Measurements from ENCODE around the gene TOB1. TPM values are rescaled to one million over a fixed set of nuclear protein-coding genes. Genes with fewer than 3 reads are reported as not detected.

Gene TOB1
- total RNA-seq, 1 donor from 2014 or later, result 15.5 TPM

DNA sequence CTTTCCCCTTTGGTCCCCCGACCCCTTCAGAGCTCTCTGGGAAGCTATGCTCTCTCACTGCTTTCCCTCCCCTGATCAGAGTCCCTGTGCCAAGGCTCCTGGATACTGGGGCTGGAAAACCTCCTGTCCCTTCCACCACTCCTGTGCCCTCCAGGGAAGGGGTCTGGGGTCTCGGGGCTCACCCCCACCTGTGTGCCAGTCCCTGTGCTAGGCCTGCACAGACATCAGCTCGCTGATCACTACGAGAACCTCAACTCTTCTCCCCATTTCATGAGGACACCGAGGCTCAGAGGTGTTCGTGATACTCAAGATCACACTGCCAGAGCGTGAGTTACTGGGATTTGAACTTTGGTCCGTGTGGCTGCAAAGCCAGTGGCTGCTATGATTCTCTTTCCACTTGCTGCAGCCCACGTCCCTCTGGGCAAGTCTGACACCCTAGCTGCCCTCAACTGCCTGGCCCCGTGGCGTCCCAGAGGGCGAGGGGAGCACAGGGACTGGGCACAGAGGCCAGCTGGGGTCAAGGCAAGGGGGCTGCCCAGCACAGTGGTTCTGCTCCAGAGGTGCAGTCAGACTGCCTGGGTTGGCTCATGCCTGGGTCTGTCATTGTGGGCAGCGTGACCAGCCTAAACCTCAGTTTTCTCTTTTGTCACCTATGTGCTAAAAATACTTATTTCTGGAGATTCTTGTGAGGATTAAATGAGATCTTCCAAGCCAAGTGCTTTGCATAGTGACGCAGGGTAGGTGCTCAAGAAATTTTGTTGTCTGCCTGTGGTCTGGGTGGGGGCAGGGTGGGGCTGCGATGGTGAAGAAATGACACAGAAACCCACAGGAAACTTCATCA, 43.8 kb upstream of the TOB1 start:
- Mint-ChIP-seq H3K4me1 (ENCODE audit: unreplicated experiment) (peaks cover 5% of the 10 kb centered on the region), H3K36me3 (ENCODE audit: low read depth, unreplicated experiment) (no peaks in the 10 kb centered on the region), H3K9me3 (ENCODE audit: unreplicated experiment) (no peaks in the 10 kb centered on the region), H3K27me3 (ENCODE audit: unreplicated experiment) (peaks cover 4% of the 10 kb centered on the region), H3K4me3 (ENCODE audit: unreplicated experiment) (no peak overlapping the region), H3K27ac (ENCODE audit: unreplicated experiment) (no peak overlapping the region)
- TF ChIP-seq CTCF (IDR thresholded peaks at IDR 0.05; ENCODE audit: unreplicated experiment), result no peak
- DNase-seq (ENCODE audit: low spot score), result no peak

DNA sequence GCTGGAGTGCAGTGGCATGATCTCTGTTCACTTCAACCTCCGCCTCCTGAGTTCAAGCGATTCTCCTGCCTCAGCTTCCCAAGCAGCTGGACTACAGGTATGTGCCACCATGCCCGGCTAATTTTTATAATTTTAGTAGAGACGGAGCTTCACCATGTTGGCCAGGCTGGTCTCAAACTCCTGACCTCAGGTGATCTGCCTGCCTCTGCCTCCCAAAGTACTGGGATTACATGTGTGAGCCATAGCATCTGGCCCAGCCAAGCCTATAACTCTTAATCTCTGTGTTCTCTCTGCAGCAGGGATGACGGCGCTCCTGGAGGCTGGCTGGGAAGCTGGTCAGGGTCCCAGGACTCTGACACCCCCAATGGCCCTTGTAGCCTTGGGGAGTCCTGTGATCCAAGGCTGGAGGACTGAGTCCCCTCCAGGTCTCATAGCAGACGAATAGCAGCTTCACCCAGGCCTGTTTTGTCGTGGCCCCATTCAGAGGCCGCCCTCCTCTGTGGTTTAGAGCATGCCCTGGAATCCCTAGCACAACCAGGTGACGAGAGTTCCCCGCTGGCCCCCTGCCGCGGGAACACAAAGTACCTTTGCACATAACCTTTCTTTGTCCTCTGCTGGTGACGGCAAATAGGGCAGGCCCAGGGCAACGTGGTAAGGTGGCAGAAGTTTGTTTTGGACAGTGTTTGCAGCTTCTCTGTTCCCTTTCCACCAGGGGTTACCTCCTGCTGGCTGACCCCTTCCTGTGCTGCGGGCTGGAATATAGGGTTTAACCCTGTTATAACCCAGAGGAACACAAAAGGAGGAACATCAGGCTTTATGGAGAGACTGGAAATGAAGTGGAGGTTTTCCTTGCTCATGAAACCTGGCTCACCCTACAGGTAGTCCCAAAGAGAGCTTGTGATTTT, 43.0 kb upstream of the TOB1 start:
- no peak for TF ChIP-seq CTCF (IDR thresholded peaks at IDR 0.05; ENCODE audit: unreplicated experiment)
- H3K27me3 Mint-ChIP-seq (ENCODE audit: unreplicated experiment), result peaks cover 4% of the 10 kb centered on the region
- no peak overlapping the region for H3K4me3 Mint-ChIP-seq (ENCODE audit: unreplicated experiment)
- H3K9me3 Mint-ChIP-seq (ENCODE audit: unreplicated experiment), result no peaks in the 10 kb centered on the region
- no peaks in the 10 kb centered on the region for H3K36me3 Mint-ChIP-seq (ENCODE audit: low read depth, unreplicated experiment)
- DNase-seq (ENCODE audit: low spot score), result no peak
- peaks cover 5% of the 10 kb centered on the region for H3K4me1 Mint-ChIP-seq (ENCODE audit: unreplicated experiment)
- no peak overlapping the region for H3K27ac Mint-ChIP-seq (ENCODE audit: unreplicated experiment)

- no peaks in the 10 kb centered on the region for H3K36me3 Mint-ChIP-seq (ENCODE audit: low read depth, unreplicated experiment)
- no peaks in the 10 kb centered on the region for H3K9me3 Mint-ChIP-seq (ENCODE audit: unreplicated experiment)
- peaks cover 10% of the 10 kb centered on the region for H3K4me1 Mint-ChIP-seq (ENCODE audit: unreplicated experiment)
- H3K27me3 Mint-ChIP-seq (ENCODE audit: unreplicated experiment), result peaks cover 4% of the 10 kb centered on the region
- no peak overlapping the region for H3K4me3 Mint-ChIP-seq (ENCODE audit: unreplicated experiment)
- DNase-seq (ENCODE audit: low spot score), result no peak
- TF ChIP-seq CTCF (IDR thresholded peaks at IDR 0.05; ENCODE audit: unreplicated experiment), result no peak
- no peak overlapping the region for H3K27ac Mint-ChIP-seq (ENCODE audit: unreplicated experiment)
These were observed 42.1 kb upstream of the TOB1 start for GRCh38 chr17:50908140-50908859.

DNA sequence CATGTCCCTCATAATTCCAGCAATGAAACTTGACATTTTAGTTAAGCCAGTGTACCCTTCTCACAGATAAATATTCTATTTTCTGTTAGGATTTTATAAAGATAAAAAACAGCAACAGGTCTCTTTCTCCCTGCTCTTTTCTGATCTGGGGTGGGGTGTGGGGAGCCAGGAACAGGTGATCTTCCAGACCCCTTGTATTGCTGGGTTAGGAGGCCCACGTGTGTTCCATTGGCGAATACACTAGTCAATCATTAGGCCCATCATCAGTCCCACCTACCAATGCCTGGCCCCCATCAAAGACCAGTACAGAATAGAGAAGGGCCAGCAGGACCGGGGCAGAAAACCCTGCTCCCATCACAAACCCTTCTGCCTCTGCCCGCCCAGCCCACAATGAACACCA, 40.3 kb upstream of the TOB1 start:
- no peak for TF ChIP-seq CTCF (IDR thresholded peaks at IDR 0.05; ENCODE audit: unreplicated experiment)
- Mint-ChIP-seq H3K27ac (ENCODE audit: unreplicated experiment) (no peak overlapping the region), H3K4me3 (ENCODE audit: unreplicated experiment) (no peak overlapping the region), H3K9me3 (ENCODE audit: unreplicated experiment) (no peaks in the 10 kb centered on the region), H3K4me1 (ENCODE audit: unreplicated experiment) (peaks cover 18% of the 10 kb centered on the region), H3K27me3 (ENCODE audit: unreplicated experiment) (peaks cover 4% of the 10 kb centered on the region), H3K36me3 (ENCODE audit: low read depth, unreplicated experiment) (no peaks in the 10 kb centered on the region)
- DNase-seq (ENCODE audit: low spot score), result no peak
